Right ventricle myocardium inferior (tissue), 1 donor: ENCODE measurements around the gene DNAH9. TPM values are rescaled to one million over a fixed set of nuclear protein-coding genes. Genes with fewer than 3 reads are reported as not detected.

Source experiments
- ATAC-seq: fragments of 200-7000 bp; cut with Tn5 transposase; one replicate; pipeline ENCODE4 v1.9.1; 2020; ENCODE audit warnings: mild to moderate bottlenecking, moderate library complexity
- DNase-seq: peaks from one replicate; pipeline ENCODE4 v3.0.0; 2021; ENCODE audit errors: missing footprints
- intact Hi-C: fragments of 100-400 bp; cut with DNase I; formaldehyde crosslinking; loops from one replicate; pipeline ENCODE4 v1.11.0; 2022
- total RNA-seq: library from RNA; stranded (reverse); fragmentation: NEBNext Ultra II Directional; extraction: Animal tissue kit (Norgen Biotek cat#: 25700); gene quantifications from one replicate; pipeline ENCODE4 v1.2.1, GENCODE V29; 2021
- donor health status: DM: no; HTN: yes; CAD: no; lungs with severe emphysema.

DNAH9 gene
- total RNA-seq, 1 donor from 2014 or later = not detected

DNA sequence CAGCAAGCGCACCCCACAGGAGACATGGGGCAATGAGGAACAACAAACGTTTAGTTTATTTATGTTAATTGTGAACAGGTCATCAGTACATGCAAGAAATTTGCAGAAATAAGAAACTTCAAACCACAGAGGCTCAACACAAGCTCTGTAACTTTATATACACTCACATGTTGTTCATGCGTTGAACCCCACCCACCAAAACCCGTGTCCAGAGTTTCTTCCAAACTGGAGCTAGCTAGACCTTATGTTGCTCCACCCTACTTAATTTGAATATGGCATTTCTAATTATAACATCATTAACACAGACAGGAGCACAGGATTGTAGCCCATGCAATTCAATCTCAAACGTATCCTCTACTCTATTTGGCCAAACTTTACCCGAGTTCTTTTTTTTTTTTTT lies 206.9 kb downstream of the DNAH9 start:
- intact Hi-C loops = no loop called here
- DNase-seq (no peak), ATAC-seq (no peak)

DNA sequence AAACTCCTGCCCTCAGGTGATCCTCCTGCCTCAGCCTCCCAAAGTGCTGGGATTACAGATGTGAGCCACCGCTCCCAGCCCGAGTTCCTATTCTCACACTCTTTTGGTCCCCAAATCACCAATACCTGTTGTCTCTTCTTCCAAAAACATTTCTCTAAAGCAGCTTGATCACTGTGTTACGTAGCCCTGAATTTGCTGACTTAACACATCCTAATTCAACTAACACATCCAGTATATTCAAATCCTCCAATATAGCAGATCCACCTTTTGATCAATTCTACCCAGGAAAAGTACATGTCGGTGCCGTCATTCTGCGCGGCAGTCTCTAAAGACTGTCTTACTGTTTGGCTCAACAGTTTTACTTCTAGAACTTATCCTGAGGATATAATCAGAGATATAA lies 207.7 kb downstream of the DNAH9 start:
- ATAC-seq = no peak
- DNase-seq = no peak

DNA sequence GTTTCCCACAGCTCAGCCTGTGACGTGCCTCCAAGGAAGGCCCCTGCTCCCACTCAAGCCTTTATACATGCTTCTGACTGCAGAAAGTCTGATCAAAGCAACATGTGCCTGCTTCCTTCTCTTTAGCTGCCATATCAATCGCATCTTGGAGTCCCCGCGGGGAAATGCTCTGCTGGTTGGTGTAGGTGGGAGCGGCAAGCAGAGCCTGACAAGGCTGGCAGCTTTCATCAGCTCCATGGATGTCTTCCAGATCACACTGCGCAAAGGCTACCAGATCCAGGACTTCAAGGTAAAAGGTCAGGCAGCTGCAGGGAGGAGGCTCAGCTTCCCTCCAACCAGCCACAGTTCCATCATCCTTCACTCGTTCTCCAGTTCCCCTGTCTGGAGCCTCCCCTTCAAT lies 209.3 kb downstream of the DNAH9 start:
- no peak for DNase-seq
- intact Hi-C loops = no loop called here
- no peak for ATAC-seq

More for the DNA sequence above, 207.7 kb downstream of the DNAH9 start:
- intact Hi-C loops = no loop called here

DNA sequence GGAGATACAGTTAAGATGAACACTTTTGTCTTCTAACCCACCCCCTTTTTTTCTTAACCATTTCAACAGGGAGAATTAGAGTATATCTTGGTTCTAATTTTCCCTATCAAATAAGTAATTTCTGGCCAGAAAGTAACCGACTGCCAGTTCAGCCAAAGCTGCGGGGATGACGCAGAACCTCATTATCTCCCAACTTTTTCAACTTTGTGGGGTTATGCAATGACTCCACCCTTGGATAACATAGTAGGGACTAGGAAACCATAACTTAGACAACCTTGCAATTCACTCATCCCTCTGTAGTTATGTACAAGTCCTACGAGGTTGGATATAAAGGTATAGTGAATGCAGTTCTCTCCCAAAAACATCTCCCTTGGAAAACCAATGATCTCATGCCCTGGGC lies 215.0 kb downstream of the DNAH9 start:
- intact Hi-C loops = no loop called here
- ATAC-seq (no peak), DNase-seq (no peak)

DNA sequence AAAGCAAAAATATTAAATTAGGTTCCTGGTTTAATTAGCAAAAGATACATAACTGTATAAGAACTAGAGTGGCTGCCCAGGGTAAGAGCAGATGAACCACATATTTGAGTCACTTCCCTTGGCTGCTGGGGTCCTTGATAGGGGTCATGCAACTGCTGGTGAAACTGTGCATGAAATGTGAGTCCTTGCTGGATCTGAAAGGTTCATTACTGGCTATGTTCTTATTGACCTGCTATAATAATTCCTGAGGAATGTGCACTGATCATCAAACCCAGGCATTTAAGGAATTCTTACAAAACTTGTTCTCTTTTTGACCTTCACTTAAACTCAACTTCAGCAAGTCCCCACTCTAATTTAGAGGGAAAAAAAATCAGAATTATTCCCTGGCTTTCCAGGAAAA lies 215.6 kb downstream of the DNAH9 start:
- ATAC-seq = no peak

DNA sequence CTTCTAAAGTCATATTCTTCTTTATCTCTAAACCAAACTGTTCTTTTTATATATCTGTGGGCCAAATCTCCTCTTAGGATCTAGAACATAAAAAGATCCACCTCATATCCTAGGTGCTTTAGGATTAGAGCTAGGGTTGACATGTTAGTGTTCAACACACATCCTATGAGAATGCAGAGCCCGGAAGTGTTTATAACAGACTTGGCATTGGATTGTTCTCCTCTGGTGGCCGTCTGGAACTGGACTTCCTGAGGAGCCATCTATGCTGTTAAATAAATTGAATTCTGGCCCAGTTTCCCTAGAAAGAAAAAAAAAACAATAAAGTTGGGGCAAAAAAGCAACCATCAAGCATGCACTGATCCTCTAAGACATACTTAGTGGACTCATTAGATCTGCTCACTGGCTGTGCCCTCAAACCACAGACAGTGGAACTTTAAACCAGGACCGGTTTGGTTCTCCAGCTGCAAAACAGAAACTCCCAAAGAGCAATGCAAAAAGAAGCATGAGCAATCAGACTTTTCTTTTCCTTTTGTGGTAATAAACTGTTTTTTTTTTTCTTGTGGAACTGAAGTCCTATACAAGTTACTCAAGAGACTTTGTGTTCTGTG lies 216.5 kb downstream of the DNAH9 start:
- DNase-seq (no peak), ATAC-seq (no peak)
- intact Hi-C loops = no loop called here

More for the DNA sequence above, 215.6 kb downstream of the DNAH9 start:
- intact Hi-C loops = no loop called here
- no peak for DNase-seq

DNA sequence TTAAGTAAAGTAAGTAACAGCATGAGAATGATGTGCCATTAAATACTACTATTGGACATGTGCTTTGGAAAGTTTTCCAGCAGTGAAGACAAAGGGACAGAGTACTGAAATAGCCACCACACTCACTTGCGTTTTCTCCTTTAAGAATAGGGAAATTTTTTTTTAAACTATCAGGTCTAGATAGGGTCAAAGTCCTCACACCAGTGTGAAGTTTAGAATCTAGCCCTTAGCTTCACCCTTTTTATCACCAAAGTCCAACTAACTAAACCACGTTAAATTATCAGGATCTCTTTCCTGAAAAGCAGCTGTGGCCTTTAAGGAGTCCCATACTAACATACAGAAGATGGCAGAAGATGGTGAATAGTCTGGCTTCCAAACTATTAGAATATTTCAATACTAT lies 218.1 kb downstream of the DNAH9 start:
- intact Hi-C loops = no loop called here
- DNase-seq (no peak), ATAC-seq (no peak)

DNA sequence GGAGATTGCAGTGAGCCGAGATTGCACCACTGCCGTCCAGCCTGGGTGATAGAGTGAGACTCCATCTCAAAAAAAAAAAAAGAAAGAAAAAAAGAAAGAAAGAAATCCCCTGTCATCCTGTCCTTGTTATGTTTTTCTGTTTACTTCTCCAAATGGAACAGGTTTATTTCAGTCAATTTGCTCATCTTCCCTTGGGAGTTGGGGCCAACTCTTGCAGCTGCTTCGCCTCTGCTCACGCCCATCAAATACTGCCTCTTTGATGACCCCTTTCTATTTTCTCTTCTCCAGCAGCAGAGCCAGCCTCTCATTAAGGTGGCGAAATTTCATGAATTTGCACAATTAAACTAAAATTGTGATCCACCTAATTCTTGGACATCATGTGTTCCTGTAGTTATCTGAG lies 225.6 kb downstream of the DNAH9 start:
- no peak for DNase-seq
- ATAC-seq = no peak
- intact Hi-C loops = no loop called here

DNA sequence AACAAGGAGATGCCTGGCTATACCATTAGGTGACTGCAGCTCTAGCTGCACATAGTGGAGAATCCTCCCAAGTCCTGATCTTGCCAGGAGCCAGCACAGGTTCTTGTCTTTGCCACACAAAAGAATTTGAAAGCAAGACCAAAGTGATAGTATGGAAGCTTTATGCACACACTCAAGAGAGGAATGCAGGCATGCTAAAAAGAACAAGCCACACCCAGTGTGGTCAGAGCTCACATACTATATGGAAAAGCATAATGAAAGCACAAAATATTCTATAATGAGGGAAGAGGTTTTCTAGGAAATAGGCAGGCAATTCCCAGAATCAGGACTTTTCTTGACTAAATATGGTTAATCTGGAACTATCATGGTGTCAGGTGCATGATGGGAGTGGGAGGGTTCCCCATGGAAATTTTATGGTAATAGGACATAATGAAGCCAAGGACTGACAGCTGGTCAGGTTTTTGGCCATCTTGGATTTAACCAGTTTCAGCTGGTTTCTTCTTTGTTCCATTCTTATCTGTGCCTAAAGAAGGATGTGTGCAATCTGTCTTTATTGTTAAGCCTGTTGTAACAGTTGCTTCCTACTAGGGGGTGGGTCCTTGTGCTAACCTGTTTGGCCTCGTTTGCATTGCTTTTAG lies 227.4 kb downstream of the DNAH9 start:
- intact Hi-C loops = no loop called here
- no peak for DNase-seq
- ATAC-seq = no peak

DNA sequence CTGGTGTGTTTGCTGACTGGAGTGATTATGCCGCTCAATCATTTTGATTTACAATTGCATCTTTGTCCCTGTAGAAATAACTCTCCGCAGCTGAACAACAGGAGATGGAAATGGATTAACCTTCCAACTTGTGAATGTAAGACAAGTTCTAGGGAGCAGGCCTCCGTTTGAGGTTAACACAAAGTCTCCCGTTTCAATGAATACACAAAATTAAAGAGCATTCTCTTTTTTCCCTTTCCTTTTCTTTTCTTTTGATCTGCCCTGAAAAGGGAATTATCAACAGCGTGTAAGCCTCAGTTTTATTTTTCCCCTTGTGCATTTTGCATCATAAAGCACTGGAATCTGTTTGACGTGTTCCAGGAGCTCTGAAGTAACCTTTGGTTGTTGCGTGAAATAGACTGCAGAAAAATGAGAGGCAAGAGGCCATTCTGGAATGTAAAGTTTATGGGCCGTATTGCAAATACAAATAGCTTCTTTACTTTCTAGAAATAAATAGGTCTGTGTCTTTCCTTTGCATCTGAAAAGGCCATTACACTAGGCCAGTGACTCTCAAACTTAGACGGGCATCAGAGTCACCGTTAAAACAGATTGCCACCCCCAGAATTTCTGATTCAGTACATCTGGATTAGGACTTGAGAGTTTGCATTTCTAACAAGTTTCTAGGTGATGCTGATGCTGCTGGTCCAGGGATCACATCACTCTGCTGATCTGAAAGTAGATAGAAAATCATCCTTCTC lies 234.3 kb downstream of the DNAH9 start:
- ATAC-seq = no peak
- intact Hi-C loops = no loop called here
- no peak for DNase-seq

DNA sequence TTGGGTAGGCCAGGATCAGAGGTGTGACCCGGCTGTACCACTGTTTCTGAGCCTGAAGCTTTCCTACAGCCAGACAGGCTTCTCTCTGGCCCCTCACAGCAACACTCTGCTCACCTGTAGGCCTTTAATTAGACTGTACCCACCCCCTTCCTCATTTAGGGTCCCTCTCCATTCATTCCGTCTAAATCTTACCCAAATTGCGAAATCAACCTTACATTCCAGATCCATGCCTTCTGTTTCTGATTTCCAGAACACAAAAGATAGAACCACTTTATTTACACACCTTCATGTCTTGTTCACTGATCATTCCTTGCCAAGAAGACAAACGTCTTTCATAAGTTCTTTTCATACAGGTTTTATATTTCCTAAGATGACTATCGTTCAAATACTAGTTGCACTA lies 238.2 kb downstream of the DNAH9 start:
- DNase-seq (no peak), ATAC-seq (no peak)
- intact Hi-C loops = no loop called here

DNA sequence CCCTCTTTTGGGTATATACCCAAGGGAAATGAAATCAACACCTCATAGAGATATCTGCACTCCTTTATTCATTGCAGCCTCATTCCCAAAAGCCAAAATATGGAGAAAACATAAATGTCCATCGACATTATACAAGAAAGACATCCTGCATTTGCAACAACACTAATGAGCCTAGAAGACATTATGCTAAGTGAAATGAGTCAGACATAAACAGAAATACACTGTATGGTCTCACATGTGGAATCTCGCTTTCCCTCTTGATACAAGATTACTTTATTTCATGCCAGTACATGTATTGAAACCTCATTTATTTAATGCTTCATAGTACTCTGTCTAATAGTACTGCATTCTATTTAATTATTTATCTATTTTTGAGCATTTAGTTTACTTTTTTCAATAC lies 241.8 kb downstream of the DNAH9 start:
- intact Hi-C loops = no loop called here
- ATAC-seq = no peak
- DNase-seq = no peak

DNA sequence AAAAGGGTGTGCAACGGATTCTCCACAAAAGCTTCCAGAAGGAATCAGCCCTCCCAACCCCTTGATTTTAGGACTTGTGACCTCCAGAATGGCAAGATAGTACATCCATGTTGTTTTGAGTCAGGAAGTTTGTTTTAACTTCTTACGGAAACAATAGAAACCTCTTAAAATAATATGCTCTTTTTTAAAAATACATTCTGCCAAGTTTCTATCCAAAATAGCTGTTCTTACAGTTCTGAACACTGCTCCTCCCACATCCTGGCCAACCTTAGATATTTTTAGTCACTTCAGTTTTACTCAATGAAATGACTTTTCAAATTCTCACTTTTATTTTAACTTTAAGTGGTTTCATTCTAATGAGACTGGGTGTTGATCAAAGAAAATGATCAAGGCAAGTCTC lies 242.6 kb downstream of the DNAH9 start:
- intact Hi-C loops = no loop called here
- ATAC-seq (no peak), DNase-seq (no peak)

DNA sequence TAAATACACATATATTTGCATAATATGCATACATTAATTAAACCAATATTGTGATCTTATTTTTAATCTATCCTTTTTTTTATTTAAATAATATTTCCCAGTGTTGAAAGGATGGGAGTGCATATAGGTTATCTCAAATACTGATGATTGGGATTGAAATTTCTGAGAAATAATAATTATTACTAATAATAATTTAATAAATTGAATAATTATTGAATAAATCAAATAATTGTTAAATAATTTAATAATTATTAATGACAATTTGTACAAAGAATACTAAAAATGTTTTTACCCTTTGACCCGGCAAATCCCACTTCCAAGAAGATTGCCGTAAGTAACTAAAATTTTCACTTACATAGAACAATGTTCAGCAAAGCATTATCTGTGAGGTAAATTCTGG lies 250.1 kb downstream of the DNAH9 start:
- intact Hi-C loops = no loop called here
- DNase-seq (no peak), ATAC-seq (no peak)

DNA sequence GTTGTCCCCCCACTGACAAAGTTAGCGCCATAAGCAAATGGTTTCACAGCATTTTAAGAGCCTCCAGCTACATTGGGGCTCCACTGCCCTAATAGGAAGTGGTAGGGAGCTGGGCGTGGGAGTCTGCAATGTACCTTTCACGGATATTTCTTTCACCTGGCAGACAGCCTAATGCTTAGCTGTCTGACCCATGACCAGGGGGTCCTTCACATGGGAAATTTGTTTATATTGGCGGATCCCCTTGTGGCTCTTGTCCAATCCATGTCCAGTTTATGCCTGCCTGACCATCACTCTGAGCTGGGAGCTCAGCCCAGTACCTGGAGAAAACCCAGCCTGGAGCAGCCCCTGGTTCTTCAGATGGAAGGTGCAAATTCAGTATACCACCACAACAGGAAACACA lies 254.0 kb downstream of the DNAH9 start:
- no peak for DNase-seq
- no peak for ATAC-seq
- intact Hi-C loops = no loop called here

DNA sequence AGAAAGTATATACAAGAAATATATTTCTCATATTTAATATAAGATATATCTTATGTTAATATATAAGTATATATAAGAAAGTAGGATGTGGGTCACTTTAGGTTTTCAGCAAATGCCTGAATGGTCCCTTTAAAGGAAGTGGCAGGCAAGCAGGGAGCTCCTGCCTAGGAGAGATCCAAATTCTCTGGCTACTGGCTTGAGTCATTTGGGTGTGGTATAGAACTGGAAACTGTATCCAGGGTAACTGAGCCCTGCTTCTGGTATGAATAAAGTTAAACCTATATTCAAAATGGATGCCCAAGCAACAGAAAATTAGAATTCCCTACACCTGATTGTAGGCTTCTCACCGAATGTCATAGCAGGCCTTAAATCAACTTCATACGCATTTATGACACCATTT lies 254.6 kb downstream of the DNAH9 start:
- ATAC-seq (peak; percentile 60), DNase-seq (no peak)
- intact Hi-C loops = no loop called here

DNA sequence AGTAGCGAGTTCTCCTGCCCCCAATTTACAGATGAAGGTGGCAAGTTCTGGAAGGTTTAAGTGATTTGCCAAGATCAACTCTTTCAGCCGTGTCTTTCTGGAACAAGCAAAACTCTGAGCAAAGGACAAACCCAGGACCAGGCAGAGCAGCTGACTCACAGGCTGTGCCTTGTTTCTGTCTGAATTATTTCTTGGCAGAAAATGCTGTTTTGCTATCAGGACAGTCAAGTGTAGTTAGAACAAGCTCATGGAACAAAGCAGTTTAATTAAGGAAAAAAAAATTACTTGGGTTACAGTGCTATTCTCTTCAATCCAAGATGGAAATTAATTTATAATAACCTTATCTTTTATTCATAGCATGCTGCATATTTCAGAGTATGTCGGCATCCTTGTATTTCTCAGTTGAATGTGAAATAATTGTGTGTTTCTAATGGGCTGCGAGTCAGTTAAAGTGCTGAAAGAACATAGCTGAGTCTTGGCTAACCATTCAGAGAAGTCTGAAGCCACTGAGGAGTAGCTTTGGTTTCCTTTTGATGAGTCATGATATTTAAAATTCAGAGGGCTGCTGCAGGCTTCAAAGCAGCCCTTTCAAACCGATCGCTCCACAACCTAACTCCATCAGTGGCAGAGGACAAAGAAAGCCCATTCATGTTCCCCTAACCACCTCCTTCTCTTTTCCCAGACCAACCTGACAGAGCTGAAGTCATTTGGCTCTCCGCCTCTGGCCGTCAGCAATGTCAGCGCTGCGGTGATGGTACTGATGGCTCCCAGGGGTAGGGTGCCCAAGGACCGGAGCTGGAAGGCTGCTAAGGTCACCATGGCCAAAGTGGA lies 255.3 kb downstream of the DNAH9 start:
- intact Hi-C loops = no loop called here
- ATAC-seq (peak; percentile 80), DNase-seq (no peak)

DNA sequence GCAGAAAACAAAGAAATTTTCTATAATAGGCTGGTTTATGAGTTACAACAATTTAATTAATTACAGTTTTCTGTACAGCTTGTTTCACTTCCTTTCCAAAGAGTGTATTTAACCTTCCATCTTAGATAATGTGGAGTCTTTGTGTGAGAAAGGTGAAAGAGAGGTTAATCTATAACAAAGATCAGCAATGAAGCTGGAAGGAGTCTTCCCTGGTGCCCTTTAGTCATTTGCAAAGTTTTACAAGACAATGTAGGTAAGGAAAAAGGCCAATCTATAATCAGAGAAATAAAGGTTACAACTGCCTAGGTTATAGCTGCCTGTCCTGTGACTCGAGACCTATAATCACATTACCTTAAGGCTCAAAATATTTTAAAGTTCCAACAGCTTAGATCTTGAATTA lies 257.0 kb downstream of the DNAH9 start:
- ATAC-seq (no peak), DNase-seq (no peak)
- intact Hi-C loops = no loop called here

DNA sequence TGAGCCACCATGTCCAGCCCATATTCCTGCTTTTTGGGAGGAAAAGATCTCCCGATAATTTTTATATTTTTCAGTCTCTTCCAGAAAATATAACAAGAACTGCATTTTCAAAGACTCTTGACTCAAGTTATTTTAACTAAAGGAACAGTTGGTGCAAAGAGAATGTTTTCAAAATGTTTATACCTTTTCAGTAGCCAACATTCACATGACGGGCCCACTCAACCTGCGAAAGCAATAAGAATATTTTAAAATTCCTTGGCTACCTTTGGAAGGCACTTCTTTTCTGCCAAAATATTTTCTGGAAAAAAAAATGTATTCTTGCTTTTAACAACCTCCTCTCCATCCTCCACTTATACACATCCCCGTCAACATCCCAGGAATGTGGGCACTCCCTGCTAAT lies 258.7 kb downstream of the DNAH9 start:
- no peak for DNase-seq
- intact Hi-C loops = no loop called here
- no peak for ATAC-seq
